Anterior cingulate cortex (tissue), 58 donors: ENCODE results near the gene STK33.

Experiments
- DNase-seq, 58 donors: peaks; one replicate each; lab custom pipeline; 2025; lab: John Stamatoyannopoulos, UW

The STK33 gene

DNA sequence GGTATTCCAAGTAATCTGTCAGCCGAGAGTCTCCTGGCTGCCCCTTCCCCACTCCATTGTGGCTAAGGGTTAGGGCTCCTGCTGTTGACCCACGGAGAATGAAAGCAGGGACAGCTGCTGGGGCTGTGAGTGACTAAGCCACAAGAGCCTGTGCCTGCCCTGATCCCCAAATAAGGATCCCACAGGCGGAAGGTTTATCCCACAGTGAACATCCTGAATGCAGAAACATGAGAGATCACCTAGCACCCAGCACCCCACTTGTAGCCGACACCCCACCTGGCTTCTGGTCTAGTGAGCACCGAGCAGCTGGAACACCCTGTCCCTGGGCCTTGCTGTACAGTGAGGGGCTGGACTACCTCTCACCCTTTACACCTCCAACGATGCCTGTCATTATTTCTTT is 212.7 kb downstream of the STK33 start:
- DNase-seq: no peak

DNA sequence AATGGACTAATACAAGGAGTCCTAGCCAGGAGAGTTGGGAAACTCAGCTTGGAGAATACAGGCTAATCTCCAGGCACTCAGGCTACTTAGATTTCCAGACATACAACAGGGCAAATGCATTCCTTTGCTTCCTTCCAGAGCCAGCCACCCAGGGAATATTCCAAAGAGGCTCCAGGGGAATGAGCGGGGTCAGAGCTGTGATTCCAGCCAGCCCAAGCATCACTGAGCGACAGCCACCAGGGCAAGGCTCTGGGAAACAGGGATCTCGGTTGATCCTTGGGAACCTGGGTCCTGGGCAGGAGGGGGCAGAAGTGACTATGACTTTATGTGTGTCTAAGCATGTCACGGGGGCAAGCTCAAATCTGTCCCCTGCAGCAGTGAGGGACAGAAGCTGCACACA is 218.1 kb downstream of the STK33 start:
- no peak for DNase-seq

DNA sequence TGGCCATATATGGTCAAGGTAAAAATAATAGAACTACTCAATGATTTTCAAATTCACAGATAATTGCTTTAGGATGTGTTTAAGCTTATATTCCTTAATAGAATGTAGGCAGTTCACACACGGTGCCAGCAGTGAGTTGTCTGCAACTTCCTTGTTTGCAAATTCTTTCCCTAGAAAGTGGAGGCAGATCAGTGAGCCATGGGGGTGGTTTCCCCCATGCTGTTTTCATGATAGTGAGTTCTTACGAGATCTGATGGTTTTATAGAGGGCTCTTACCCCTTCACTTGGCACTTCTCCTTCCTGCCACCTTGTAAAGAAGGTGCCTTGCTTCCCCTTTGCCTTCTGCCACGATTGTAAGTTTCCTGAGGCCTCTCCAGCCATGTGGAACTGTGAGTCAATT is 218.6 kb downstream of the STK33 start:
- no peak for DNase-seq

DNA sequence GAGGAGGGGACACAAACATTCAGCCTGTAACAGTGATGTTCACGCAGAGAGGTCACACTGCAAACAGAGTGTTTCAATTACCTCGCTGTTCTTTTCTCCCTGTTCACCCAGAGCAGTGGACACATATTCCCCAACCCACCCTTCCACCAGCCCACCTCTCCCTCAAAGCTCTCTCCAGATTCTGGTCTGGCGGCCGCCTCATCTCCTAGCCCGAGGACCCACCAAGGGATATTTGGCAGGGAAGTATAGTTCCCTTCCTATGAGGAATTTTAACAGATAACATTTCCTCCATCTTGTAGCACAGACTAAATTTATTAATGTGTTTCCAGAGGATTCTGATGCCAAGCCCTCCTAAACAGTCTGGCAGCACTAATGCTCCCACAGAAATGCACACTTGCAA is 219.3 kb downstream of the STK33 start:
- DNase-seq: no peak

DNA sequence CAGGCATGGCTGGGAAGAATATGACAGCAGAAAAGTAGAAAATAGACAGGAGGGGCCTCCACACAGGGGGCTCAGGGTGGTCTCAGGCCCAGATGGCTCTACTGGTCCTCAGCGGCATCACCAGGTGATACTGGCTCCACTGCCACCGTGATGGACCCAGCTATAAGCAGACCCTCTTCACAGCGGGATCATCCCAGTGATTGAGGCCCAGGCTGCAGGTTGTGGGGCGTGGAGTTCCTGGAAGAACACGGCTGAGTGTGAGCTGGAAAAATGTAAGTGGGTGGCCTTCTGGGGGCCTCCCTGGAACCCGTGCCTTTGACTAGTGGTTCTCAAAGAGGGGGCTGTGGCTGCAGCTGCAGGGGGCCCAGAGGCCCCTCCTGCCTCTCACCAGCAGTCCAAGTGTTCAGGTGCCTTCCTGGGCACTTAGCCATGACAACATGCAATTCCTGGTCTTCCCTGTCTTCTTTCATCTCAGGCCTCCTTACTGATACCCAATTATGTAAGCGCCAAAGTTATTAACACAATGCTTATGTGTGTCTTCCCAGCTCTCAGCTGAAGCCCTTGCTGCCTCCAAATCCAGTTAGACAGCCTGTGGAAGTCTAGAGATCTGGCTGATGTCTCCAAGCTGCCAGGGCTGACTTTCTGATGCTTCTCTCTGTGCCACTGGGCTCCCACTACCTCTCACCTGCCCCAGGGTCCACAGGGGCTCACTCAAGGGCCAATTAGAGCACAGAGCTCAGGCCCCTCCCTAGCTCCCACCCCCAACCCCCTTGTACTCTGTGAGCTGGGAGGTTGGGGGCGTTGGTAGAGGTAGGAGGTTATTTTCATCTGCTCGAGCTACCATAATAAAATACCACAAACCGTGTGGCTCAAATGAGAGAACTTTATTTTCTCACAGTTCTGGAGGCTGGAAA is 220.3 kb downstream of the STK33 start:
- DNase-seq: no peak

DNA sequence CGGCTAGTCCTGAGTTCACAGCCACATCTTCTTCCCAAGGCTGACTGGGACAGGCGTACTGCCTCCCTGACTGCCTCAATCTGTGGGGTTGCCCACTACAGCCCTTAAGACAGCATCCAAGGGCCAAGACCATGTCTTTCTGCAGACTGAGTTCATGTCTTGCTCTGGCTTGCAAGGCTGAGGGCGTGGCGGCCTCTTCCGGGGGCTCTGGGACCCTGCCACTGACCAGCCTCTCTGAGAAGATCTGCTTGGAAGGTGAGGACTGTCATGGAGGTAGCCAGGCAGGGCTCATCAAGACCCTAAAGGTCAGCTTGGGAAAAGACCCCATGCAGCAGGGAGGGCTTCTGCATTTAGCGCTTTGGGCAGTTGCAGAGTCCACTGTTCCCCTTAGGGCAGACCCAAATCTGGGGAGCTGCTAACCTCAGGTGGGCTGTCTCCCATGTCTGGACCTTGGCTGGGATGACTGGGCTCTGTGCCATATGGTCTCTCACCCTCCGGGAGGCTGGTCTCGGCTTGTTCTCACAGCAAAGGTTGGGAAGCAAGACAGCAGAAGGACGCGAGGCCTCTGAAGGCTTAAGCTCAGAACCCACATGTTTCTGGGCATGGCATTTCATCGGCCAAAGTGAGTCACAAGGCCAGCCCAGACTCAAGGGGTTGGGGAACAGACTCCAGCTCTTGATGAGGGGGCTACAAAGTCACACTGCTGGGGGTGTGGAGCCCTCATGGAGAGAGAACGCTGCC is 221.2 kb downstream of the STK33 start:
- DNase-seq: no peak

DNA sequence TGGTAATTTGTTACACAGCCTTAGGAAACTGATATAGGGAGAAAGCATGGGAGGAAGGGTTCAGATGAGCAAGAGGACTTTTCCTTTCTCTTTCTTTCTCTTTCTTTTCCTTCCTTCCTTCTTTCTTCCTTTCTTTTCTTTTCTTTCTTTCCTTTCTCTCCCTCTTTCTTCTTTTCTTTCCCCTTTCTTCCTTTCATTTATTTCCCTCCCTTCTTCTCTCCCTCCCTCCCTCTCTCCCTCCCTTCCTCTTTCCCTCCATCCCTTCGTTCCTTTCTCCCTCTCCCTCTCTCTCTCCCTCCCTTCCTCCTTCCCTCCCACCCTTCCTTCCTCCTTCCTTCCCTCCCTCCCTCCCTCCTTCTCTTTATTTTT is 222.5 kb downstream of the STK33 start:
- DNase-seq: no peak

DNA sequence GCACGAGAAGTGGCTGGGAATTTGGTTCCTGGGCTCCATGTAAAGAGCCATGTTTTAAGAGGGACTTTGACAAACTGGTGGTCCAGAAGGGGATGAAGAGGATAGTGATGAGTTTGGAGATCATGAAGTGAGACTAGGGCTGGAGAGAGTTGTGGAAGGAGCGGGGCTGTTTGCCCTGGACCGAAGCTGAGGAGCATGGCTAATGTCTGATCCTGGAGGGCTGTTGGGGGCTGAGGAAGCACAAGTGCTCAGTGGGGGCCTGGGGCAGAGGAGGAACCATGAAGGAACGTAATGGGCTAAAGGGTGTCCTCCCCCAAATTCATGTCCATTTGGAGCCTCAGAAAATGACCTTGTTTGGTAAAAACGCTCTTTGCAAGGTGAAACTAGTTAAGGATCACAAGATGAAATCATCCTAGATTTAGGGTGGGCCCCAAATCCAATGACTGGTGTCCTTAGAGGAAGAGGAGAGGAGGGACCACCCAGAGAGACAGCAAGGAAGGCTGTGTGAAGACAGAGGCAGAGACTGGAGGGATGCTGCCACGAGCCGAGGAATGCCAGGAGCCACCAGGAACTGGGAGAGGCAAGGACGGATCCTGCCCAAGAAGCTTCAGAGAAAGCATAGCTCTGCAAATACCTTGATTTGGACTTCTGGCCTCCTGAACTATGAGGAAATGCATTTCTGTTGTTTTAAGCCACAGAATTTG is 223.1 kb downstream of the STK33 start:
- DNase-seq: no peak

DNA sequence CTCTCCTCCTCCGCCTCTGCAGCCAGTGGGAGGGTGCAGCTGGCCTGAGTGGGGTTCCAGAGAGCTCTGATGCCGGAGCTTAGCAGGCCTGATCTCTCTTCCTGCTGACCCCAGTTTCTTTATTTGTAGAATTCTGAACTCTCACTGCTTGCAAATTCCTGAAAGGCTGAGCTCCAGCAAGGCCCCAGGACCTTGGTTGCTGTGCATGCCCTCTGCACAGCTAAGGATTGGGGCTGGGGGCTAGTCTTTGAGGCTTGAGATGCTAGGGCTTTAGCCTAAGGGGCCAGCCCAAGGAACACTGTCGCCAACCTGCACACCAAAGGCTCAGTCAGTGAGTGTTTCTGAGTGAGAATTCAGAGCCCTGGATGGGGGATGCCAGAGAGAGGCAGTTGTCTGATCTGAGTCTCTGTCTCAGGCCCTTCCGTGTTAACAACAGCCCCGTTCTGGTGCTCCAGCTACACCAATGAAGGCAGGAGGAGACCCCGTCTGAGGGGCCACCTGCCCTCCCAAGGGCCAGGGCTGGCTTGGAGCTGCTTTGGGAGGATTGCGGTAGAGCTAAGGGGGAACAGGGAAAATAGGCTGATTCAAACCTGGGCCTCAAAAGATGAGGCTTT is 224.3 kb downstream of the STK33 start:
- no peak for DNase-seq

DNA sequence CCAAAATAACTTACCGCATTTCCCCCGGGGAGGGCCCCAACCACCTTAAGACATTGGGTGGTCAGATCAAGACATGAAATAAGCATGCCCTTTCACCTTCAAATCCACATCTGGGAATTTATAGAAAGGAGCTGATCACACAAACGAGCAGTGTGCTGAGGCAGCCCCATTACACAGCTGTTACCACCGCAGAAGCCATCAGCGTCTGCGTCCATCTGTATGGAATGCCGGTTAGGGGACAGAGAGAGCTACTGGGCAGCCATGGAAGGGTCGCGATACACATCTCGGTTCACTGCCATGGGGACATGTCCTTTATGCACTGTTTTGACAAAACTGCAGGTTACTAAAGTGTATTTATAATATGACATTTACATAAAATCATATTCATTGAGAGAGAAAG is 225.3 kb downstream of the STK33 start:
- no peak for DNase-seq

DNA sequence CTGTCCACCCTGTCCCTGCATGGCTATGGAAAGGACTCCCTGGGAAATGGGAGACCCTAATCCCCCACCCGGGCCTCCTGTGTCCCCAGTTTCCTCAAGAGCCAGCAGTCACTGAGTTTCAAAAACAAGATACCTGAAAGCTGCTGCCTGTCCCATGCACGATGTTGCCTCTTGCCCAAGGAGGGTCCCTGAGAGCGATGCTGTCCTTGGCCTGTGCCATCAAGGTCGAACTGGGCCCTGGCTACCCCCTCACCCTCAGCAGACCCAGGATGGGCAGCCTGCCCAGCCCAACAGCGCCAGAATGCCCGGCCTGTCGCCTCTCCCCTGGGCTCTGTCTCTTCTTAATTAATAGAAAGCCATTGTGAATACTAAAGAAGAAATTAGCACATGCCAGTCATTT is 225.8 kb downstream of the STK33 start:
- DNase-seq: no peak

DNA sequence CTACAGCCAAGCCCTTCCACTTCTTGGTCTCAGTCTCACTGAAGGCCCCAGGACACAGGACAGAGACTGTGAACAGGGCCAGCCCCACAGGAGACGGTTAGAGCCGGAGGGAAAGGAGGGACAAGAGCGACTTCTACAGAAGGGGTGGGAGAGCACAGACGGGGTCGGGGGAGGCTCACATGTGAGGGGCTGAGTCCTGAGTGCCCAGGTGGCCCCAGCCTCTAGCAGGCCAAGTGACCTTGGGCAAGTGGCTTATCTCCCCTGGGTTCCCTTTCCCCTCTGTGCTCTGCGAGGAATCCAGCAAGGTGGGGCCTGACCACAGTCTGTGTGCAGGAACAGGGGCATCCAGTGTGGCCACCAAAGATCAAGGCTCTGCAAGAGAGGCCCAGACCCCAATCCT is 227.7 kb downstream of the STK33 start:
- no peak for DNase-seq

DNA sequence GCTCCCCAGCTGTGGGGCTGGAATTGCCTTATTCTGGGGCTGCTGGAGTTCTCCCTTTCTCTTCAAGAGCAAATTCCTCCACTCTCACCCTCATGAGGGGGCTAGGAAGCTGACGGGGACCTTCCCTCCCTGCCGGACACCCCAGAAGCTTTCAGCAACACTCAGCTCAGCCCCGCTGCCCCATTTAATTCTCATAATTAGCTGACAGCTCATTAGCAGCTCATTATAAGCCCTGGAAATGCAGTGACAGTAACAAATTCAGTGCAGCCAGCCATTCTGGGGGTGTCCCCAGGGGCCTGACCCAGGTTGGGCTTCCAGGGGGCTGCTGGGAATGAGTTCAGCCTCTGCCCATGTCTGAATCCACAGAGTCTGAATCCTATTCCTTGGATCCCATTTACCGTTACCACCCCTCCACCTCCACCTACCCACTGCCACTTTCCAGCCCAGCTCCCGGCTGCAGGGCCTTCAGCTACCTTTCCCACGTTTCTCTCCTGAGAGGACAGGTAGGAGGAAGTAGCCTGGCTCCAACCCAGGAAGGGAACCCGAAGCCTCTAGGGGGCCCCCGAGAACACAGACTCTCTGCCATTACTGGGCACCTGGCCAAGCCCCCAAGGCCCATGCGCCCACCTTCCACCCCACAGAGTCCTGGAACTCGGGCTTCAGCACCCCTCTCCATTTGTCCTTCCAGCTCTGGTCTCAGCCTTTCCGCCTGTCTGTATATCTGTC is 228.6 kb downstream of the STK33 start:
- no peak for DNase-seq

DNA sequence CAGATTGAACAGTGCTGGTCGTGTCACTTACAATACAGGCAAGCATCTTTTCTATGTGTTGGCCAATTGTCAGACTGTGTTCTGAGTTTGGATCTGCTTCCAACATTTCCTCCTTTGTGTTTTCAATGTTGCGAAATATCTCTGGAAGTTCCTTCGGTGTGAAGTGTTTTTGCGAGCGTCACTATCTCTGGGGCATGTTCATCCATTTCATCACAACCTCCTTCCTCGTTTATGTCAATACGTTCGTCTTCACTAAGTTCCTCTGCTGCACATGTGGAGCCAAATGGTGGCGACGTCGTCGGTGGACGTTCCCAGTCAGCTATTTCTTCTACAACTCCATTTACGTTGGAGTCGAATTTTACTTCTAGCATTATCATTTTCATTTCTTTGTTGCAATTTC is 230.1 kb downstream of the STK33 start:
- DNase-seq: no peak

DNA sequence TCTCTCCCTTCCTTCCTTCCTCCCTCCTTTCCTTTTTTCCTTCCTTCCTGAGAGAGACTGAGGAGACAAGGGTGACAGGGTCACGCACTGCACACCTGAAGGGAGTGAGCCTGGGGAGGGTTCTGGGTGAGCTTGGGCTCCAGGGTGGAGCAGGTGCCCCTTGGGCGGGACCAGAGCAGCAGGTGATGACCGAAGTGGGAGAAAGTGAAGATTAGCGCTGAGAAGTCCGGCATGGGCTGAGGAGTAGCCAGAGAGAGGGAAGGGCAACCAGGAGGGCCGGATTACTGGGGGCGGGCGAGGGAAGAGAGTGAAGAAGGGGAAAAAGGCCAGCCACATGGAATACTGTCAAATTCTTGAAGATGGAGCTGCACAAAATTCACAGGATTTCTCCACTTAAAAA is 231.1 kb downstream of the STK33 start:
- DNase-seq: no peak

DNA sequence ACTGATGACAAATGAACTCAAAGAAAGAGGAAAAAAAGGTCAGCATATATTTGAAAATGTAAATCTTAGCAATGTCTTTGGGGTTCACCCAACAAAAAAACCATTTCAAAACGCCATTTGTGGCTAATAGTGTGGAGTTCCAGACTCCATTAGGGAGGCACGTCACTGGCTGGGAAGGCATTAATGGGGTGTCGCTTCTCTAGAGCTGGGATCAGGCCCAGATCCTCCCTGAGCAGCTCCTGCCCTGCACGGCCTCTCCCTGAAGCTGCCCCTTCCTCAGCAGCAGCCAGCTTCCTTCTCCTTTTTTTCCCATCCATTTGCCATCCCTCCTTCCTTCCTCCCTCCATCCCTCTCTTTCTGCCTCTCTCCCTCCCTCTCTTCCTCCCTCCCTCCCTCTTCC is 231.5 kb downstream of the STK33 start:
- DNase-seq: no peak

DNA sequence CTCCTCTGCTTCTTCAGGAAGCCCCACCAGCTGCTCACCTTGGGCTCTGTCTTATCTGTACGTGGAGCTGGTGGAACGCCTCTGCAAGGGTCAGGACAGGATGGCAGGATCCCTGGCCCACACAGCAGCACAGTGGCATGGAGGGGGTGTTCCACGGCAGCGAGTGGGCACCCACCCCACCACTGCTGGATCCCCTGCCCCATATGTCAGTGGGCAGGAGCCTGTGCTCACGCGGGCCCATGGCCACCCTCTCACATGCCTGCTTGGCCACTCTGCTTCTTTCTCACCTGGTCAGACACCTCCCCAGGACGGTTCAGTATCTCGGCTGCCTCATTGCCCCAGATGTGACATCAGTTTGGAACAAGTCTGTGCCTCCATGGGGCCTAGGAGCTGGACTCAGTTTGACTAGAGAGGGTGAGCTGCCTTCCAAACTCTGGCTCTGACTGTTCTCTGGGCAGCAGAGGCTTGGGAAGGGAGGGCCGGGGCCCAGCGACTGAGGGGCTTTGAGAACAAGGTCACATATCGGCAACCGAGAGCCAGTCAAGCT is 232.3 kb downstream of the STK33 start:
- no peak for DNase-seq

DNA sequence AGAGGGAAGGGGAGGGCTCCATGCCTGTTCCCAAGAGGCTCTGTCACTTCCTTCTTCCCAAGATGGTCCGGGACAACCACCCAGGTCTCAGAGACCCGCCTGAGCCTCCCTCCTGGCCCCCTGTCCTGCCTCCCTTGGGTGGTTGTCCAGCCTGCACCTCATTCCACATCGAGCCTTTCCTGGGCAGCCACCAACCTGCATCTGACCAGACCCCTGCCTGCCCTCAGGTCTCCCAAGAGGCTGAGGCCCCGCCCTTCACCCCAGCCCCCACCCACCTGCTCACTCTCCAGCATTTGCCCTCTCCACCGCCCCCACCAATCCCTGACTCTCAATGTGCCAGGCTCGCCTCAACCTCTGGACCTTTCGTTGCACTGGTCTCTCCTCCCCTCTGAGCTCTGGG is 232.8 kb downstream of the STK33 start:
- DNase-seq: no peak

DNA sequence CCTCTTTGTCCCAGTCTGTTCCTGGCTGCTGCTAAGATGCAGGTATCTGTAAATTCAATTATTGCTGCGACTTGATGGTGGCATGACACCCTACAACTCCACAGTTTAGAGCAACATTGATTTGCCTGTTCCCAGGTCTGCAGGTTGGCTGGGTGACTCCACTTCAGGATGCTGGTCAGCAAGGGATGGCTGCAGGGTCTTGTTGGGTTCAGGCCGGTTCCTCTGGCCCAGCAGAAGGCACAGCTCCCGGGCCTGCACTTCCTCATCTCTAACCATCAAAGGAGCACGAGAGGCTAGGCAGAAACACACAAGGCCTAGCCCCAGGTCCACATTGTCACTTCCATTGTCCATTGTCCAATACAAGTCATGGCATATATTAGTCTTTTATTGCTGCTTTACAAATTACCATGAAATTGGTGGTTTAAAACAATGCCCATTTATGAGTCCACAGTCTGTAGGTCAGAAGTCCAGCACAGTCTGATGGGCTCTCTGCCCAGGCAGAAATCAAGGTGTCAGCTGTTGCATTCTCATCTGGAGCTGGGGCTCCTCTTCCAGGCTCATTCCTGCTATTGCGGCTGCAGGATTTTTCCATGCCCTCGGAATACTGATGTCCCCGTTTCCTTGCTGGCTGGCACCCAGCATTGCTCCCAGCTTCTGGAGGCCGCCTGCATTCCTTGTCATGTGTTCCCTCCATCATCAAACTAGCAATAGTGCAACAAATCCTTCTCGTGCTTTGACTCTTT is 233.8 kb downstream of the STK33 start:
- no peak for DNase-seq
